Measurements from ENCODE around the gene TBC1D16.

The TBC1D16 gene

GRCh38 chr17:79930062-79930876, 105.4 kb downstream of the TBC1D16 start:
- H3K4me3 ChIP-seq (ENCODE audit: low read length) = peak overlapping the region; percentile 29
- DNase-seq (ENCODE audit: low read depth) = no peak
- no peak for TF ChIP-seq CTCF (conservative IDR thresholded peaks at IDR 0.05; ENCODE audit: low read depth, low read length)

- DNase-seq (ENCODE audit: low read depth) = no peak
- no peak overlapping the region for H3K4me3 ChIP-seq (ENCODE audit: low read length)
- no peak for TF ChIP-seq CTCF (conservative IDR thresholded peaks at IDR 0.05; ENCODE audit: low read depth, low read length)
Observed at GRCh38 chr17:79929257-79930061, 106.2 kb downstream of the TBC1D16 start.

GRCh38 chr17:79928502-79929256, 107.0 kb downstream of the TBC1D16 start:
- no peak for DNase-seq (ENCODE audit: low read depth)
- TF ChIP-seq CTCF (conservative IDR thresholded peaks at IDR 0.05; ENCODE audit: low read depth, low read length) = no peak

GRCh38 chr17:79927688-79928501, 107.8 kb downstream of the TBC1D16 start:
- TF ChIP-seq CTCF (conservative IDR thresholded peaks at IDR 0.05; ENCODE audit: low read depth, low read length) = no peak
- no peak overlapping the region for H3K4me3 ChIP-seq (ENCODE audit: low read length)
- no peak for DNase-seq (ENCODE audit: low read depth)

More at GRCh38 chr17:79928502-79929256, 107.0 kb downstream of the TBC1D16 start:
- no peak overlapping the region for H3K4me3 ChIP-seq (ENCODE audit: low read length)

- H3K4me3 ChIP-seq (ENCODE audit: low read length) = no peak overlapping the region
- no peak for TF ChIP-seq CTCF (conservative IDR thresholded peaks at IDR 0.05; ENCODE audit: low read depth, low read length)
- DNase-seq (ENCODE audit: low read depth) = no peak
Observed at GRCh38 chr17:79927136-79927661, 108.5 kb downstream of the TBC1D16 start.

- no peak for DNase-seq (ENCODE audit: low read depth)
- no peak for TF ChIP-seq CTCF (conservative IDR thresholded peaks at IDR 0.05; ENCODE audit: low read depth, low read length)
- no peak overlapping the region for H3K4me3 ChIP-seq (ENCODE audit: low read length)
Observed at GRCh38 chr17:79926605-79927135, 109.0 kb downstream of the TBC1D16 start.

Measured in retinal pigment epithelial cell (primary cell).